Hepatocyte (in vitro differentiated cells): ENCODE measurements around the gene LIX1.

Experiments
- CTCF ChIP-seq: fragments of 200-600 bp; sonication (generic); IDR thresholded peaks from 2 replicates; pipeline ENCODE4 v1.5.1; 2016; ENCODE audit warnings: antibody characterized with exemption, mild to moderate bottlenecking; ENCODE audit not compliant: poor library complexity
- EZH2phosphoT487 ChIP-seq: fragments of 200-600 bp; sonication (generic); IDR thresholded peaks from one replicate; pipeline ENCODE4 v1.6.1; 2018; ENCODE audit warnings: antibody characterized with exemption, mild to moderate bottlenecking, low read depth, moderate library complexity; ENCODE audit not compliant: unreplicated experiment, severe bottlenecking

- no peak for TF ChIP-seq EZH2phosphoT487
- no peak for TF ChIP-seq CTCF
Measured at GRCh38 chr5:97112230-97112629, 30.2 kb downstream of the LIX1 start.
